ENCODE results near the gene ARHGAP26.

The ARHGAP26 gene

GRCh38 chr5:142810081-142810480, 39.9 kb downstream of the ARHGAP26 start:
- no peak overlapping the region for H3K9ac ChIP-seq (ENCODE audit: low read length)
- H4K20me1 ChIP-seq (ENCODE audit: insufficient read depth, low read length): no peaks in the 10 kb centered on the region
- H3K4me1 ChIP-seq (ENCODE audit: insufficient read depth, low read length, severe bottlenecking): no peaks in the 10 kb centered on the region
- H3K4me2 ChIP-seq (ENCODE audit: low read length): no peak overlapping the region
- no peak overlapping the region for H2AFZ ChIP-seq (ENCODE audit: low read length)
- no peaks in the 10 kb centered on the region for H3K79me2 ChIP-seq (ENCODE audit: insufficient read depth, low read length)
- H3K4me3 ChIP-seq (ENCODE audit: low read depth, low read length, poor library complexity, severe bottlenecking): no peak overlapping the region
- TF ChIP-seq EZH2 (IDR thresholded peaks at IDR 0.05; ENCODE audit: borderline replicate concordance, low read length) (no peak), CTCF (IDR thresholded peaks at IDR 0.05; ENCODE audit: low read length) (no peak)
- H3K9me3 ChIP-seq (ENCODE audit: low read length): no peaks in the 10 kb centered on the region
- H3F3A ChIP-seq (ENCODE audit: insufficient read depth, low read length): no peaks in the 10 kb centered on the region
- H3K27me3 ChIP-seq (ENCODE audit: insufficient read depth, low read length): no peaks in the 10 kb centered on the region
- no peaks in the 10 kb centered on the region for H3K9me2 ChIP-seq (ENCODE audit: low read depth, low read length)
- H3K36me3 ChIP-seq (ENCODE audit: insufficient read depth, low read length): no peaks in the 10 kb centered on the region
- no peak overlapping the region for H3K27ac ChIP-seq (ENCODE audit: low read depth, low read length, poor library complexity, severe bottlenecking)

- Histone ChIP-seq H4K20me1 (ENCODE audit: insufficient read depth, low read length) (no peaks in the 10 kb centered on the region), H3K4me1 (ENCODE audit: insufficient read depth, low read length, severe bottlenecking) (no peaks in the 10 kb centered on the region), H3K4me2 (ENCODE audit: low read length) (no peak overlapping the region), H3K9me3 (ENCODE audit: low read length) (no peaks in the 10 kb centered on the region), H3K27me3 (ENCODE audit: insufficient read depth, low read length) (no peaks in the 10 kb centered on the region), H3F3A (ENCODE audit: insufficient read depth, low read length) (no peaks in the 10 kb centered on the region), H3K9ac (ENCODE audit: low read length) (no peak overlapping the region), H3K9me2 (ENCODE audit: low read depth, low read length) (no peaks in the 10 kb centered on the region), H2AFZ (ENCODE audit: low read length) (no peak overlapping the region), H3K36me3 (ENCODE audit: insufficient read depth, low read length) (no peaks in the 10 kb centered on the region), H3K27ac (ENCODE audit: low read depth, low read length, poor library complexity, severe bottlenecking) (no peak overlapping the region), H3K4me3 (ENCODE audit: low read depth, low read length, poor library complexity, severe bottlenecking) (no peak overlapping the region), H3K79me2 (ENCODE audit: insufficient read depth, low read length) (no peaks in the 10 kb centered on the region)
- no peak for TF ChIP-seq CTCF (IDR thresholded peaks at IDR 0.05; ENCODE audit: low read length)
- no peak for TF ChIP-seq EZH2 (IDR thresholded peaks at IDR 0.05; ENCODE audit: borderline replicate concordance, low read length)
Observed at GRCh38 chr5:142810743-142811290, 40.6 kb downstream of the ARHGAP26 start.

GRCh38 chr5:142811866-142812557, 41.8 kb downstream of the ARHGAP26 start:
- no peaks in the 10 kb centered on the region for H3K79me2 ChIP-seq (ENCODE audit: insufficient read depth, low read length)
- H3K36me3 ChIP-seq (ENCODE audit: insufficient read depth, low read length): no peaks in the 10 kb centered on the region
- no peaks in the 10 kb centered on the region for H3F3A ChIP-seq (ENCODE audit: insufficient read depth, low read length)
- no peaks in the 10 kb centered on the region for H3K9me3 ChIP-seq (ENCODE audit: low read length)
- no peaks in the 10 kb centered on the region for H3K4me1 ChIP-seq (ENCODE audit: insufficient read depth, low read length, severe bottlenecking)
- H3K27ac ChIP-seq (ENCODE audit: low read depth, low read length, poor library complexity, severe bottlenecking): no peak overlapping the region
- no peak overlapping the region for H2AFZ ChIP-seq (ENCODE audit: low read length)
- TF ChIP-seq CTCF (IDR thresholded peaks at IDR 0.05; ENCODE audit: low read length) (no peak), EZH2 (IDR thresholded peaks at IDR 0.05; ENCODE audit: borderline replicate concordance, low read length) (no peak)
- H4K20me1 ChIP-seq (ENCODE audit: insufficient read depth, low read length): no peaks in the 10 kb centered on the region
- H3K9me2 ChIP-seq (ENCODE audit: low read depth, low read length): no peaks in the 10 kb centered on the region
- no peak overlapping the region for H3K9ac ChIP-seq (ENCODE audit: low read length)
- no peak overlapping the region for H3K4me3 ChIP-seq (ENCODE audit: low read depth, low read length, poor library complexity, severe bottlenecking)
- H3K4me2 ChIP-seq (ENCODE audit: low read length): no peak overlapping the region
- no peaks in the 10 kb centered on the region for H3K27me3 ChIP-seq (ENCODE audit: insufficient read depth, low read length)
